Spleen (tissue), 11 donors: ENCODE results near the gene CECR2. TPM values are rescaled to one million over a fixed set of nuclear protein-coding genes. Genes with fewer than 3 reads are reported as not detected.

ENCODE experiments used
- DNase-seq: peaks from one replicate; pipeline ENCODE4 v3.0.0-alpha.2; 2020
- H3K27ac ChIP-seq, 8 donors: fragments of 200-600 bp; sonication (generic) in 7 of 8; 1 replicate in 4 of 8; 2 replicates in 4 of 8; pipeline versions ENCODE4 v1.5.0 to v1.8.0; 2016 to 2021; ENCODE audit warnings: inconsistent platforms in 4 of 8, mild to moderate bottlenecking in 4 of 8, moderate library complexity in 1 of 8
- H3K27me3 ChIP-seq, 7 donors: fragments of 200-600 bp; sonication (generic) in 6 of 7; replicated peaks in 1 of 7; 1 replicate in 4 of 7; 2 replicates in 3 of 7; pipeline versions ENCODE4 v1.5.0 to v1.8.0; 2016 to 2021; ENCODE audit warnings: inconsistent platforms in 3 of 7, mild to moderate bottlenecking in 1 of 7
- H3K36me3 ChIP-seq, 6 donors: fragments of 200-600 bp; sonication (generic) in 5 of 6; 1 replicate in 4 of 6; 2 replicates in 2 of 6; pipeline versions ENCODE4 v1.5.0 to v1.8.0; 2016 to 2021; ENCODE audit warnings: inconsistent platforms in 2 of 6
- H3K4me1 ChIP-seq, 6 donors: fragments of 200-600 bp; sonication (generic) in 5 of 6; 1 replicate in 3 of 6; 2 replicates in 3 of 6; pipeline versions ENCODE4 v1.5.0 to v1.8.0; 2016 to 2021; ENCODE audit warnings: inconsistent platforms in 3 of 6
- H3K4me3 ChIP-seq, 8 donors: fragments of 200-600 bp; sonication (generic) in 7 of 8; 1 replicate in 4 of 8; 2 replicates in 4 of 8; pipeline versions ENCODE4 v1.5.0 to v1.8.0; 2016 to 2021; ENCODE audit warnings: inconsistent platforms in 4 of 8, mild to moderate bottlenecking in 4 of 8, moderate library complexity in 2 of 8
- H3K9me3 ChIP-seq, 8 donors: fragments of 200-600 bp; sonication (generic) in 7 of 8; 1 replicate in 4 of 8; 2 replicates in 4 of 8; pipeline versions ENCODE4 v1.5.0 to v1.8.0; 2016 to 2021; ENCODE audit warnings: inconsistent platforms in 4 of 8
- CTCF ChIP-seq, 11 experiments: fragments of 200-600 bp in 7 of 11; fragments of 450-650 bp in 4 of 11; sonication (generic) in 4 of 11; IDR thresholded peaks in 8 of 11; conservative IDR thresholded peaks in 3 of 11; 1 replicate in 7 of 11; 2 replicates in 4 of 11; pipeline versions ENCODE4 v1.4.0 to v1.8.0; 2016 to 2021; ENCODE audit warnings: antibody characterized with exemption in 11 of 11, inconsistent platforms in 4 of 11, mild to moderate bottlenecking in 1 of 11
- POLR2A ChIP-seq, 3 donors: fragments of 450-650 bp; IDR thresholded peaks; one replicate each; pipeline ENCODE4 v1.5.1; 2017; ENCODE audit warnings: antibody characterized with exemption in 3 of 3, mild to moderate bottlenecking in 1 of 3
- POLR2AphosphoS5 ChIP-seq, 3 donors: sonication (generic); formaldehyde crosslinking; IDR thresholded peaks; one replicate each; pipeline ENCODE4 v1.5.1; 2017; ENCODE audit warnings: antibody characterized with exemption in 3 of 3
- WGBS, 5 donors: extraction: QIAGEN DNeasy Blood & Tissue Kit in 3 of 5; methylation state at CpG; one replicate each; pipeline versions ENCODE4 v1.1.5 to v1.1.7; 2013 to 2018; 5-methylcytosine and 5-hydroxymethylcytosine counted together
- intact Hi-C: fragments of 100-400 bp; cut with DNase I; formaldehyde crosslinking; loops from one replicate; pipeline ENCODE4 v1.15.0; 2023; ENCODE audit warnings: low total_unique reads
- polyA plus RNA-seq, 3 donors: library from polyadenylated mRNA; stranded (reverse); fragments of 200-250 nt; gene quantifications; one replicate each; pipeline ENCODE4 v1.2.1, GENCODE V29; 2013
- total RNA-seq, 7 donors: library from RNA; depleted of rRNA in 3 of 7; stranded (reverse); fragments of >200 nt in 3 of 7; fragmentation: NEBNext Ultra II Directional in 4 of 7; extraction: Animal tissue kit (Norgen Biotek cat#: 25700) in 4 of 7; gene quantifications; one replicate each; pipeline versions ENCODE4 v1.1.0 to v1.2.1, GENCODE V29; 2016 to 2021
- donor health status: healthy with polysubstance abuse.
- donor health status: DM: no; HTN: no; CAD: no; lungs with moderate emphysema.
- donor health status: DM: no; HTN: no; CAD: no.
- donor health status: Bipolar disorder and iron deficiency.
- donor health status: healthy.
- donor health status: DM: no; HTN: no; CAD: no.
- donor health status: DM: yes; HTN: yes; CAD: no.

The CECR2 gene
- total and polyA plus RNA-seq, 10 donors = 0.05 to 3.0 (median 0.91) TPM

- Histone ChIP-seq H3K9me3 (no peaks in the 10 kb centered on the region), H3K27me3 (no peaks in the 10 kb centered on the region), H3K36me3 (no peaks in the 10 kb centered on the region), H3K4me3 (no peak overlapping the region), H3K27ac (no peak overlapping the region), H3K4me1 (no peaks in the 10 kb centered on the region)
- WGBS, 5 donors = 82 to 91% (median 88%) methylated on average over 9 of the region's 9 CpGs
- no peak for DNase-seq
- TF ChIP-seq CTCF (IDR thresholded peaks at IDR 0.05 in 8 of 11, conservative IDR thresholded peaks at IDR 0.05 in 3 of 11) (no peak), POLR2A (IDR thresholded peaks at IDR 0.05) (no peak), POLR2AphosphoS5 (IDR thresholded peaks at IDR 0.05) (no peak)
- intact Hi-C loops = no loop called here
Observed at GRCh38 chr22:17491090-17491640, 121.9 kb downstream of the CECR2 start.

- peaks cover 0 to 10% (median 0%) of the 10 kb centered on the region in 6 donors for H3K4me1 ChIP-seq
- H3K36me3 ChIP-seq = no peaks in the 10 kb centered on the region
- H3K27me3 ChIP-seq = no peaks in the 10 kb centered on the region
- no peak overlapping the region for H3K4me3 ChIP-seq
- intact Hi-C loops = no loop called here
- H3K9me3 ChIP-seq = no peaks in the 10 kb centered on the region
- 65 to 86% (median 74%) methylated on average over 3 of the region's 3 CpGs for WGBS, 5 donors
- DNase-seq = no peak
- TF ChIP-seq POLR2A (IDR thresholded peaks at IDR 0.05) (no peak), POLR2AphosphoS5 (IDR thresholded peaks at IDR 0.05) (no peak), CTCF (IDR thresholded peaks at IDR 0.05 in 8 of 11, conservative IDR thresholded peaks at IDR 0.05 in 3 of 11) (no peak)
- H3K27ac ChIP-seq = no peak overlapping the region
Observed at GRCh38 chr22:17492247-17492646, 123.0 kb downstream of the CECR2 start.

GRCh38 chr22:17493419-17493981 is 124.2 kb downstream of the CECR2 start:
- intact Hi-C loops = no loop called here
- Histone ChIP-seq H3K27ac (no peak overlapping the region), H3K4me3 (no peak overlapping the region), H3K4me1 (peaks cover 0 to 11% (median 0%) of the 10 kb centered on the region in 6 donors), H3K27me3 (no peaks in the 10 kb centered on the region), H3K9me3 (no peaks in the 10 kb centered on the region), H3K36me3 (no peaks in the 10 kb centered on the region)
- 88 to 100% (median 95%) methylated on average over 3 of the region's 3 CpGs for WGBS, 5 donors
- no peak for TF ChIP-seq POLR2A (IDR thresholded peaks at IDR 0.05)
- no peak for TF ChIP-seq CTCF (IDR thresholded peaks at IDR 0.05 in 8 of 11, conservative IDR thresholded peaks at IDR 0.05 in 3 of 11)
- no peak for TF ChIP-seq POLR2AphosphoS5 (IDR thresholded peaks at IDR 0.05)
- no peak for DNase-seq

- intact Hi-C loops = no loop called here
- TF ChIP-seq POLR2A (IDR thresholded peaks at IDR 0.05) = no peak
- no peak for TF ChIP-seq POLR2AphosphoS5 (IDR thresholded peaks at IDR 0.05)
- 50 to 74% (median 63%) methylated on average over 5 of the region's 5 CpGs for WGBS, 5 donors
- Histone ChIP-seq H3K27me3 (no peaks in the 10 kb centered on the region), H3K27ac (no peak overlapping the region), H3K36me3 (no peaks in the 10 kb centered on the region), H3K4me1 (peaks cover 0 to 17% (median 2%) of the 10 kb centered on the region in 6 donors), H3K9me3 (no peaks in the 10 kb centered on the region), H3K4me3 (no peak overlapping the region)
- no peak for DNase-seq
Observed at GRCh38 chr22:17496841-17497240, 127.6 kb downstream of the CECR2 start.
